HG03354 (cell line): ENCODE results near the gene MMP15.

ENCODE experiments used
- ATAC-seq: cut with Tn5 transposase; IDR thresholded peaks from one replicate; pipeline ENCODE4 v1.9.1; 2021; ENCODE audit warnings: mild to moderate bottlenecking; ENCODE audit not compliant: unreplicated experiment, poor library complexity, severe bottlenecking

Gene MMP15

GRCh38 chr16:58031016-58031800 is 5.7 kb downstream of the MMP15 start:
- no peak for ATAC-seq

- ATAC-seq = no peak
Observed at GRCh38 chr16:58032710-58033293, 7.2 kb downstream of the MMP15 start.

- no peak for ATAC-seq
Observed at GRCh38 chr16:58034128-58034685, 8.7 kb downstream of the MMP15 start.

GRCh38 chr16:58034774-58035173 is 9.2 kb downstream of the MMP15 start:
- no peak for ATAC-seq

- no peak for ATAC-seq
Observed at GRCh38 chr16:58035356-58036170, 10.0 kb downstream of the MMP15 start.

GRCh38 chr16:58036943-58037342 is 11.4 kb downstream of the MMP15 start:
- ATAC-seq = no peak

GRCh38 chr16:58037365-58038057 is 12.0 kb downstream of the MMP15 start:
- ATAC-seq = no peak

GRCh38 chr16:58038219-58038641 is 12.7 kb downstream of the MMP15 start:
- ATAC-seq = no peak

- no peak for ATAC-seq
Observed at GRCh38 chr16:58039829-58040495, 14.4 kb downstream of the MMP15 start.

- no peak for ATAC-seq
Observed at GRCh38 chr16:58040496-58040846, 14.9 kb downstream of the MMP15 start.

GRCh38 chr16:58040945-58041627 is 15.5 kb downstream of the MMP15 start:
- ATAC-seq = no peak

GRCh38 chr16:58041628-58041955 is 16.0 kb downstream of the MMP15 start:
- ATAC-seq = no peak

GRCh38 chr16:58042001-58042885 is 16.7 kb downstream of the MMP15 start:
- ATAC-seq = no peak

GRCh38 chr16:58042886-58043515 is 17.4 kb downstream of the MMP15 start:
- no peak for ATAC-seq

GRCh38 chr16:58043571-58044155 is 18.1 kb downstream of the MMP15 start:
- ATAC-seq = no peak

GRCh38 chr16:58044266-58045019 is 18.9 kb downstream of the MMP15 start:
- ATAC-seq = no peak

GRCh38 chr16:58045096-58045495 is 19.5 kb downstream of the MMP15 start:
- ATAC-seq = no peak
